NOMO-1 treated with DMSO at 0.1 percent for 48 hours (cell line): ENCODE measurements around the gene PRAMEF5.
"Not testable (repeated sequence)": the region's sequence is repeated elsewhere in the genome, so short reads cannot be mapped to it uniquely, and the experiment has no call there.

Experiments
- DNase-seq: peaks from one replicate; lab custom pipeline; 2025; ENCODE audit not compliant: unreplicated experiment; lab: John Stamatoyannopoulos, UW

Gene PRAMEF5

GRCh38 chr1:13265124-13265523, 11.1 kb downstream of the PRAMEF5 start:
- not testable (repeated sequence) for DNase-seq

DNA sequence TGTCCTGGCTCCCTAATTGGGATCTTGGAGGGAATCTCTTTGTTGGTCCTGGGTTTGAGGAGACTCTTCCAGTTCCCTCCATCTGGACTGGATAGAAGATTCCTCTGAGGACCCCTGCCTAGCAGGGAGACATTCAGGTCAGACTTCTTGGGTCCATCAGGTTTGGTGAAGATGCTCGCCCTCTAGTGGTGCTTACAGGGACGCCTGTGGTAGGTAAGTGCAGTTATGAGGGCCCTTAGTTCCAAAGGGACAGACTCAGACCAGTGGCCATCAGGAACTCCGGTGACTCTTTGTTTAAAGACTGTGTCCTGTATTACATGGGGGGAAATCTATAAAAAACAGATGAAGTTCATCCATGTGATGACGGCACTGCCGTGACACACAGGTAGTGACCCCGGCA, 23.0 kb downstream of the PRAMEF5 start:
- not testable (repeated sequence) for DNase-seq

- DNase-seq: not testable (repeated sequence)
These were observed 25.6 kb downstream of the PRAMEF5 start for GRCh38 chr1:13279617-13280016.

- not testable (repeated sequence) for DNase-seq
These were observed 31.0 kb downstream of the PRAMEF5 start, which contains the start of gene PRAMEF8 for GRCh38 chr1:13285037-13285436. TSS of gene PRAMEF8 (minus strand) at chr1:13285137. CDS start at chr1:13284091, 1,046 bp downstream.

DNA sequence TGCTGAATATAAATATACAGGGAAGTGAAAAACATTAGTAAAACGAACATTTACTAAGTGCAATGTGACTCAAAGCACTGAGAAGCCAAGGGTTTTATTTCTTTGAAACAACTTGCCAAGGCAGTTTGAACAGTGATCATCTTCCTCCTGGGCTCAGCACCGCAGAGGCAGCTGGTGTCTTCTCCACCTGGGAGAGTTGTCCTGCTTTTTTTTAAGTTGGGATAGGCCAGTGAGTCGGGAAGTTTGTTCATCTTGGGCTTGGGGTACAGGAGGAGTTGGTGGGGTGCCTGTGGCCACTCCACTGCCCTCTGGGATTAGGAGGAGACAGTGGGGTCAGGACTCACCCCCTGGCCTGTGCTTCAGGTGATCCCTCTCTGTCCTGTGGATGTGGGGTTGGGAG, 35.0 kb downstream of the PRAMEF5 start:
- DNase-seq: not testable (repeated sequence)

- not testable (repeated sequence) for DNase-seq
These were observed 43.4 kb downstream of the PRAMEF5 start for GRCh38 chr1:13297216-13297931.

- DNase-seq: not testable (repeated sequence)
These were observed 44.7 kb downstream of the PRAMEF5 start for GRCh38 chr1:13298699-13299098.

DNA sequence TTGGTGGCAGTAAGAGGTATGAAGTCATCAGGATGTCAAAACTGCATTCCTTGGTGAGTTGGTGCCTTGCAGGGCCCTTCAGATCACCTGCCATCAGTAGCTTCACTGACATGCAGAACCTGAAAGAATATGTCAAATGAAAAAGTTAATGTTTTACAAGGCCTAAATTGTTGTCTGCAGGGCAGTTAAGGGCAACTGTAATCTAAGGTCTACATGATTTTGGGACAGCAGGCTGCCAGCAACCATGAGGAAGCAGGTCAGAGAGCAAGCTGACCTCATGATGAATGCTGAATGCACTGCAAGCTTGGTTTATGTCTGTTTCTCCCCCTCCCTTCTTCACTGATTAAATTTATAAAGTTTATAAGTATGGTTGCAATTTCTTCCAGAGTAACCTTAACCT, 48.2 kb downstream of the PRAMEF5 start:
- not testable (repeated sequence) for DNase-seq

GRCh38 chr1:13303239-13303638, 49.2 kb downstream of the PRAMEF5 start, which contains the start of gene PRAMEF33:
TSS of gene PRAMEF33 (plus strand) at chr1:13303539. CDS start at chr1:13305955, 2,416 bp downstream.
- DNase-seq: not testable (repeated sequence)
